IPS-18a (cell line): ENCODE results near the gene ST14.

ENCODE experiments used
- H3K27ac ChIP-seq: one replicate; pipeline ENCODE4 v1.5.1; 2013; ENCODE audit warnings: low read length
- H3K27me3 ChIP-seq: one replicate; pipeline ENCODE4 v1.6.1; 2013; ENCODE audit warnings: mild to moderate bottlenecking, low read length; ENCODE audit not compliant: control insufficient read depth, insufficient read depth
- H3K36me3 ChIP-seq: one replicate; pipeline ENCODE4 v1.6.1; 2013; ENCODE audit warnings: low read depth, low read length; ENCODE audit not compliant: control insufficient read depth
- H3K4me1 ChIP-seq: one replicate; pipeline ENCODE4 v1.6.1; 2013; ENCODE audit warnings: low read depth, low read length; ENCODE audit not compliant: control insufficient read depth
- H3K4me3 ChIP-seq: one replicate; pipeline ENCODE4 v1.5.1; 2013; ENCODE audit warnings: low read length
- H3K9ac ChIP-seq: one replicate; pipeline ENCODE4 v1.6.1; 2013; ENCODE audit warnings: mild to moderate bottlenecking, low read length, moderate library complexity
- H3K9me3 ChIP-seq: one replicate; pipeline ENCODE4 v1.6.1; 2013; ENCODE audit warnings: low read depth, low read length; ENCODE audit not compliant: control insufficient read depth

The ST14 gene

GRCh38 chr11:130213143-130213978, 53.8 kb downstream of the ST14 start:
- Histone ChIP-seq H3K9ac (no peak overlapping the region), H3K27me3 (no peaks in the 10 kb centered on the region), H3K9me3 (no peaks in the 10 kb centered on the region), H3K27ac (no peak overlapping the region), H3K36me3 (no peaks in the 10 kb centered on the region), H3K4me1 (peaks cover 9% of the 10 kb centered on the region), H3K4me3 (no peak overlapping the region)

- no peaks in the 10 kb centered on the region for H3K9me3 ChIP-seq
- H3K4me1 ChIP-seq, result peaks cover 9% of the 10 kb centered on the region
- H3K4me3 ChIP-seq, result no peak overlapping the region
- no peaks in the 10 kb centered on the region for H3K36me3 ChIP-seq
- H3K27me3 ChIP-seq, result no peaks in the 10 kb centered on the region
- no peak overlapping the region for H3K9ac ChIP-seq
- H3K27ac ChIP-seq, result no peak overlapping the region
Observed at GRCh38 chr11:130213979-130214281, 54.3 kb downstream of the ST14 start.

- H3K4me3 ChIP-seq, result no peak overlapping the region
- no peak overlapping the region for H3K9ac ChIP-seq
- H3K4me1 ChIP-seq, result peaks cover 9% of the 10 kb centered on the region
- H3K27ac ChIP-seq, result no peak overlapping the region
- no peaks in the 10 kb centered on the region for H3K9me3 ChIP-seq
- no peaks in the 10 kb centered on the region for H3K27me3 ChIP-seq
- no peaks in the 10 kb centered on the region for H3K36me3 ChIP-seq
Observed at GRCh38 chr11:130214861-130215530, 55.4 kb downstream of the ST14 start.

GRCh38 chr11:130215531-130216220, 56.1 kb downstream of the ST14 start:
- H3K36me3 ChIP-seq, result no peaks in the 10 kb centered on the region
- H3K4me3 ChIP-seq, result no peak overlapping the region
- H3K27ac ChIP-seq, result no peak overlapping the region
- no peak overlapping the region for H3K9ac ChIP-seq
- H3K27me3 ChIP-seq, result no peaks in the 10 kb centered on the region
- H3K4me1 ChIP-seq, result peaks cover 9% of the 10 kb centered on the region
- H3K9me3 ChIP-seq, result no peaks in the 10 kb centered on the region

GRCh38 chr11:130216221-130216550, 56.6 kb downstream of the ST14 start:
- Histone ChIP-seq H3K4me1 (peaks cover 9% of the 10 kb centered on the region), H3K27ac (no peak overlapping the region), H3K27me3 (no peaks in the 10 kb centered on the region), H3K9ac (no peak overlapping the region), H3K36me3 (no peaks in the 10 kb centered on the region), H3K9me3 (no peaks in the 10 kb centered on the region), H3K4me3 (no peak overlapping the region)

- Histone ChIP-seq H3K4me3 (no peak overlapping the region), H3K36me3 (no peaks in the 10 kb centered on the region), H3K4me1 (peaks cover 9% of the 10 kb centered on the region), H3K27ac (no peak overlapping the region), H3K27me3 (no peaks in the 10 kb centered on the region), H3K9me3 (no peaks in the 10 kb centered on the region), H3K9ac (no peak overlapping the region)
Observed at GRCh38 chr11:130216591-130217132, 57.1 kb downstream of the ST14 start.

GRCh38 chr11:130217133-130218031, 57.8 kb downstream of the ST14 start:
- Histone ChIP-seq H3K27ac (no peak overlapping the region), H3K27me3 (no peaks in the 10 kb centered on the region), H3K4me3 (no peak overlapping the region), H3K4me1 (peaks cover 9% of the 10 kb centered on the region), H3K36me3 (no peaks in the 10 kb centered on the region), H3K9me3 (no peaks in the 10 kb centered on the region), H3K9ac (no peak overlapping the region)

- H3K9ac ChIP-seq, result no peak overlapping the region
- peaks cover 9% of the 10 kb centered on the region for H3K4me1 ChIP-seq
- H3K27ac ChIP-seq, result no peak overlapping the region
- no peak overlapping the region for H3K4me3 ChIP-seq
- no peaks in the 10 kb centered on the region for H3K36me3 ChIP-seq
- no peaks in the 10 kb centered on the region for H3K9me3 ChIP-seq
- no peaks in the 10 kb centered on the region for H3K27me3 ChIP-seq
Observed at GRCh38 chr11:130218501-130219070, 59.0 kb downstream of the ST14 start.

GRCh38 chr11:130219148-130219547, 59.6 kb downstream of the ST14 start:
- no peaks in the 10 kb centered on the region for H3K9me3 ChIP-seq
- no peak overlapping the region for H3K4me3 ChIP-seq
- H3K27ac ChIP-seq, result no peak overlapping the region
- H3K27me3 ChIP-seq, result no peaks in the 10 kb centered on the region
- H3K4me1 ChIP-seq, result peaks cover 9% of the 10 kb centered on the region
- no peak overlapping the region for H3K9ac ChIP-seq
- no peaks in the 10 kb centered on the region for H3K36me3 ChIP-seq

- Histone ChIP-seq H3K9ac (no peak overlapping the region), H3K9me3 (no peaks in the 10 kb centered on the region), H3K27me3 (no peaks in the 10 kb centered on the region), H3K36me3 (no peaks in the 10 kb centered on the region), H3K4me1 (peaks cover 9% of the 10 kb centered on the region), H3K4me3 (no peak overlapping the region), H3K27ac (no peak overlapping the region)
Observed at GRCh38 chr11:130220311-130221035, 60.9 kb downstream of the ST14 start.
